HG02840 (cell line): ENCODE measurements around the gene MAP2K5.
"Not testable (repeated sequence)": the region's sequence is repeated elsewhere in the genome, so short reads cannot be mapped to it uniquely, and the experiment has no call there.

Source experiments
- ATAC-seq: cut with Tn5 transposase; IDR thresholded peaks from one replicate; pipeline ENCODE4 v1.9.1; 2021; ENCODE audit warnings: mild to moderate bottlenecking, moderate library complexity, moderate number of reproducible peaks; ENCODE audit not compliant: unreplicated experiment, low FRiP score

The MAP2K5 gene

DNA sequence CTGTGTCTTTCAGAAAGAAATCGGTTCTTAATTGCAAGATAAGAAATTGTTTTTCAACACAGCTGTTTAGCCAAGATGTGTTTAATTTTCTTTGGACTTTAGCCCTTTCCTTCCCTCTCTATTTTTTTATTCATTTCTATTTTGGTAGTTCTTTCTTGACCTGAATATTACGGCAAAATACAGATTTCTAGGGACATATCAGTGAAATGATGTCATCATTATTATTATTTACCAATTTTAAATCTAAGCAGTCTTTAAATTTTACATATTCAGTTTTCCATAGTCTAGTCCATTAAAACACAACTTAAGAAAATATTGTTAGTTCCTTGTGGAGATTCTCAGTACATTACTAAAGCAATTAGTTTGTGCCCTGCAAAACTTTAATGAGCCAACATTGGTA is 104.3 kb downstream of the MAP2K5 start:
- ATAC-seq, result no peak

DNA sequence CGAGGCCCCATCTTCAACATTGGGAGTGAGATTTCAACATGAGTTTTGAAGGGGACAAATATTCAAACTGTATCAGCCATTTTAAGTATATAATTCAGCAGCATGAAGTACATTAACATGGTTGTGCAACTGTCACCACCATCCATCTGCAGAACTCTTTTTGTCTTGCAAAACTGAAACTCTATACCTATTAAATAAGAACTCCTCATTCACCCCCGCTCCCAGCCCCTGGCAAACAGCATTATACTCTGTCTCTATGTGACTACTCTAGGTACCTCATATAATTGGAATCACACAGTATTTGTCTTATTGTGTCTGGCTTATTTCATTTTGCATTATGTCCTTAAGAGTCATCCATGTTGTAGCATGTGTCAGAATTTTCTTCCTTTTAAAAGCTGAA is 110.1 kb downstream of the MAP2K5 start:
- ATAC-seq, result no peak

DNA sequence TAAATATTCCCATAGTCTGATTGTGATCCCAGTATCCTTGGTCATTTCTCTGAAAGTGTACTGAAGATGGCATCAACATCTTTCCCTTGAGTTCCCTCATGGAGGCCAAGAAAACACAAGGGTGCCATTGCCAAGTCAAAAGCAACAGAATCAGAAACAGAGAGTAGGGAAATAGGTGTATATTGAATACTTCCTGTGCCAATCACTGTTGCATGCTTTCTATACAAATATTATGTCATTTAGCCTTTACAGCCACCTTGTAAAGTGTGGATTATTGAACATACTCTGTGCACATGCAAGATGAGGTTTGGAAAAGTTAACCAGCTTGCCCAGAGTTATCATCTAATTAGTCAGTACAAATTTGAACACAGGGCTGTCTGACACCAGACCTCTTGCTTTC is 117.9 kb downstream of the MAP2K5 start:
- no peak for ATAC-seq

DNA sequence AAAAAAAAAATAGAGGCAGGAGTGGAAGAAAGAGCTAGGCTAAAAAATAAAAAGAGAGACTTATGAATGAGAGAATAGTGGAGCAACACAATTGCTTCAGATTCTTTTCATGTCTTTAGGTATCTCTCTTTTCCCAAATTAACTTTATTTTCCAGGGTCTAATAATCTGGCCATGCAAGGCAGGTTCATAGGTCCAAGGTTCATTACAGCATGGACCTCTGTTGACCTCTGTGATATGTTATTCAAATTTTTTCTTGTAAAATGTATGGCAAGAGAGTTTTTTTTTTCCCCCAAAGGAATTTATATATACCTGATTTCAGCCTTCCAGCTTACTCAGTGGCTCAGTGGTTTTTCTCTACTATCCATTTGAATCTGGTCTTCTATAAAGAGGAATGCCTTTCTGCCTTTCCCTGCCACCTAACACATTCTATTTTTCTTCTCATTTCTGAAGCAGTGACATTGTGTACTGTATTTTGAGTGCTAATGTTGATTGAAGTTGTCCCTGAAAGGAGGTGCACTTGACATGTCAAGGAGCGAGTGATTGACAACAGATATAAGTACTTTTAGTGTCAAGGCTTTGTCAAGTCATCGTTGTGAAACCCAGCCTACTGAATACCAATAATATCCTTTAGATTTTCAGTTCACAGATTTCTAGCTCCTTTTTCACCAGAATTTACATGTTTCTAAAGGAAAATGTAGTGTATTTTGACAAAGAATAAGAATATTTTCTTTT is 118.5 kb downstream of the MAP2K5 start:
- no peak for ATAC-seq

DNA sequence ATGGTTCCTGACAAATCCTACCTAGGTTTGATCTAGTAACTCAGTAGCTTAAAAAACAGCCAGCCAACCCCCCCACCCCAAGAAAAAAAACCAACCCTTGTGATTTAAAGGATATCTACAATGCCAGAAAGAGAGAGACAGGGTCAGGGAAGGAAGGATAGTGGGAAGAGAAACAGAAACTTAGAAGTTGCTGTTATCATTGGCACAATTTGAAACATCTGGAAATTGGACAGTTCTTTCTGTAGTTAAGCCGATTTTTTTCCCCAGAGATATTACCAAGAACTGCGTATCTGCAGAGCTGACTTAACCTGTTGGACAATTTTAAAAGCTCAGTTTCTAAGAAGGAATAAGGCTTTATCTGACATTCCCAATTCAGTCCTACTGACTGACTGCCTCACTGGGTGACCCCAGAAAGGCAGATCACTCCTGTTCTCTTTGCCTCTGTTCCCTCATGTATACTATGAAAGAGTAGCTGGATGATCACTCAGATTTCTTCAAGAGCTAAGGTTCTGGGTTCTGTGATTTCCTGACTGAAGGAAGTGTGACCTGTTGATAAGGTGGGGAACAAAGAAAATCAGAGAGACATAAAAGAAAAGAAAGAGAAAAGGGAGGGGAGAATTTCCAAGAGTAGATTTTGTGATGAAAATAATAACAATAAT is 128.3 kb downstream of the MAP2K5 start:
- no peak for ATAC-seq

DNA sequence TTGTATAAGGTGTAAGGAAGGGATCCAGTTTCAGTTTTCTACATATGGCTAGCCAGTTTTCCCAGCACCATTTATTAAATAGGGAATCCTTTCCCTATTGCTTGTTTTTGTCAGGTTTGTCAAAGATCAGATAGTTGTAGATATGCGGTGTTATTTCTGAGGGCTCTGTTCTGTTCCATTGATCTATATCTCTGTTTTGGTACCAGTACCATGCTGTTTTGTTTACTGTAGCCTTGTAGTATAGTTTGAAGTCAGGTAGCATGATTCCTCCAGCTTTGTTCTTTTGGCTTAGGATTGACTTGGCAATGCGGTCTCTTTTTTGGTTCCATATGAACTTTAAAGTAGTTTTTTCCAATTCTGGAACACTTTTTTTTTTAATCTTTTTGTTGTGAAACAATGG is 130.3 kb downstream of the MAP2K5 start:
- not testable (repeated sequence) for ATAC-seq

DNA sequence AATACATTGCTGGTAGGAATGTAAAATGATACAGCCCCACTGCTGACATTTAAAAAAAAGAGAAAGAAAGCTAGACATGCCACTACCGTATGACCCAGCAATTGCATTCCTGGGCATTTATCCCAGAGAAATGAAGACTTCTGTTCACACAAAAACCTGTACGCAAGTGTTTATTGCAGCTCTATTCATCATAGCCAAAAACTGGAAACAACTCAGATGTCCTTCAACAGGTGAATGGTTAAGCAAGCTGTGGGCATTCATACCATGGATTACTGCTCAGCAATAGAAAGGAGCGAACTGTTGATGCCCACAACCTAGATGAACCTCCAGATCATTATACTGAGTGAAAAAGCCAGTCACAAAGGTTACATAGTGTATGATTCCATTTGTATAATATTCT is 132.5 kb downstream of the MAP2K5 start:
- no peak for ATAC-seq

DNA sequence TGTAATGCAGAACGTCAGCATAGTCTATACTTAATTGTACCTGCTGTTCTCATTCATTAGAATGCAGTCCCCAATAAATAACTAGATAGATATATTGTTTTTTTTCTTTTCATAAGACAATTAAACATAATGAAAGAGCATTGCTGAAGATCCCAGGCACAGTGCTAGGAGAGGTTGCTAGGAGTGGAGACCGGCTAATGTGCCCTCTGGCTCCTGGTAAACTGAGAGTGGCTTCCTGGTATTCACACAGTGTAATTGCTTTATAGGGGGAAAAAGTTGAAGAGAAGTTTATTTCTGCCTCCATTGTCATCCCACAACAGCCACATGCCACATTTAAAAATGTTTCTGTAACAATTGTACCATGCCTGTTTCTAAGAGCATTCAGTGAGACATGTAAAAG is 135.6 kb downstream of the MAP2K5 start:
- no peak for ATAC-seq

DNA sequence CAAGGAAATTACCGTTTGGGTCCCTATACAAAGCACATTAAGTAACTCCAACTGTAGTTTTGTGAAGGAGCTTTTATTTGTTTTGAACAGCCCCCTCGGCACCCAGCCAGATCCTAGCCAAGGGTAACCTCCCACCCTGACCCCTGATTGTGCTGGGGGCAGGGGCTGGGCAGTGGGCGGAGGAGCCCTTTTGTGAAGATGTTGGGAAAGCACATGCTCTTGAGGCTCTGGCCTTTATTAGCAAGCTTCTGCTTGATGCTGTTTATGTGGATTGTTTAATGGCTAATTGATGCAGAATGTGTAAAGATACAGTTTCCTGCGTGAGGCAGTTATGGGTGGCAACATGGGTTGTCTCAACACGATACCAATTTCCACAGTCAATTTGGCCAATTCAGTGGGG is 136.5 kb downstream of the MAP2K5 start:
- no peak for ATAC-seq

DNA sequence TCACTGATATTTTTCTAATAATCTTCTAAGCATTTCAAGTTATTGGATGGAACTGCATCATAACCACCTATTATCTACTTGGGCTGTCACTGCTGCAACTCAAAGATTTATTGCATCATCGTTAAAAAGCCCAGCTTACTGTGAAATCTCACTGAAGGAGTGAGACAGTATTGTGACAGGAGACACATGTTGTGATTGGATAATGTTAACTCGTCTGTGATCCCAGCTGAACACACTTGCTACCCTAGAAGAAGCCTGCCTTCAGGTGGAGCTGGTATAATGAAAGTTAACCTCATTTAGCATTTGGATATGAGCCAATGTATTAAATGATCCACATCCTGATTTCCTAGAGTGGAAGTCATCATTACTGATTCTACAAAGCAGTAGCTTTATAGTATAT is 138.1 kb downstream of the MAP2K5 start:
- no peak for ATAC-seq

DNA sequence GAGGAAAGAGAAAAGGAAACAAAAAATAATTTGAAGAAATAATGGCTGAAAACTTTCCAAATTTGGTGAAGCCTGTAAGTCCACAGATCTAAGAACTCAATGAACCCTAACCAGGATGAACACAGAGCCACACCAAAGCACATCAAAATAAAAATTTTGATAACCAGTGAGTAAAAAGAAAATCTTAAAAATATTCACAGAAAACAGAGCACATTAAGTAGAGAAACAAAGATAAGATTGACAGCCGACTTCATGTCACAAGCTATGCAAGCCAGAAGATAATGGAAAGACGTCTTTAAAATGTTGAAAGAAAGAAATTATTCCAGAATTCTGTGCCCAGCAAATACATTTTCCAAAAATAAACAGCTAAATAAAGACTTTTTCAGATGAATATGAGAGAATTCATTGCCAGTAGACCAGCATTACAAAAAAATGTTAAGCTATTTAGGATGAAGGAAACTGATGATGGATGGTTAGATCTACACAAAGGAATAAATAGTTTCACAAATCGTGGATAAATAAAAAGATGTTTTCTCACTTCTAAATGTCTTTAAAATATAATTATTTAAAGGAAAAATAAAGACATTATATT is 142.6 kb downstream of the MAP2K5 start:
- ATAC-seq, result no peak

DNA sequence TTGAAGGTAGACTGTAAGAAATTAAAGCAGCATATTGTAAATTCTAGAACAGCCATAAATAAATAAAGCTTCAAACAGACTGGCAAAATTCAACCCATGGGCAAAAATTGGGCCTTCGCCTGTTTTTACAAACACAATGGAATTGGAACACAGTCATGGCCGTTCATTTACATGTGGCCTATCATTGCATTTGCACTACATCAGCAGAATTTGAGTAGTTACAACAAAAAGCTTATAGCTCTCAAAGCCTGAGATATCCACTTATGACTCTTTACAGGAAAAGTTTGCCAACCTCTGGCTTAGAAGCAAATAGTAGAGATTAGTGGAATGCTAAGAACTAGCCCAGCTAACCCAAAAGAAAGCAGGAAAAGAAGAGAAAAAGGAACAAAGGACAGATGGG is 143.2 kb downstream of the MAP2K5 start:
- no peak for ATAC-seq

DNA sequence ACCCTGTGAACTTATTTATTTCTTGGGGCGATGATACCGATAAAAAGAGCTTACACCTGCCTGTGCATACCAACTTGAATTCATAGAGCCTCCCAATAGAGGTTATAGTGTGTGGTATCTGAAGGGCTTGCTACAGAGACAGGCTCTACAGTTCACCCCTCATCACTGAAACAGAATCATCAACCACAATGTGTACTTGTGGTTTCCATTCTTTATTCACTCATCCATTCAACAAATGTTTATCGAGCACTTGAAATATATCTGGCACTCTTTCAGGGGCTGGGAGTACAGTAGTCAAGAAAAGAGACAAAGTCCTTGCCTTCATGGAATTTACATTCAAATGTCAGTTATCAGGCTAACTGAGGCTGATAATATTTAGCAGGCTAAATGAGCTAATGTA is 148.4 kb downstream of the MAP2K5 start:
- no peak for ATAC-seq

DNA sequence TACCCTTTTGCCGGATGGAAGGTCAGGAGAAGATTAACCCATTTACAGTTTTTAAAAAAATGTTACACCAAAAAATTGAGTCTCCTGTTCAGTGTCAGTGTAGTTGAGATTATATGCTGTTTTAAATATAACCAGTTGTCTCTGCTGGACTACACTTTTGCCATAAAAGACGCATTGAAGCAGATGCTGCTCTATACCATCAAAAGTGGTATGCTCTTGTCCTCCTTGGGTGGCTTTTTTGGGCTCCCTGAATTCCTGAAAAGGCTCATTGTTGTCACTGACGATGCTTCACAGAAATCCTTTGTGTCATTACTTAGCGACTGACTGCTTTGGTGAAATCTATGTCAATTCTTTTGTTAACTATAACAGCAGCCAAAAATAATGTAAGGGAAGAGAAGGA is 148.9 kb downstream of the MAP2K5 start:
- ATAC-seq, result no peak

DNA sequence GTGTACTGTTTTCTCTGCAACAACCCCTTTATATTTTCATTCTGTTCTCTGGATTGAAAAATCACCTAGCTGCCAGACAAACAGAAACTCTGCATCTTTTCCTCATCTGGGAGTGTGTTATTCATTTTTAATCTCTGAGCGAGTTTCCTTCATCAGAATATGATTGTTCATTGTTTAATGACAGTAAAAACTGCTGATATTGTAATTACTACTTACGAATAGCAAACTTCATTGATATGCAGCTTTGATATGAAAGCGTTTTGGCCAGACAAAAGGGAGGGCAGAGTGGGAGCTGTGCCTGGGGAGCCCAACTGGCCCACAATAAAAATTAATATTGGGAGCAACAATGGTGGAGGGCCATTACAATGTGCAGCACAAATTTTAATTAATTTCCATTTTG is 150.1 kb downstream of the MAP2K5 start:
- ATAC-seq, result no peak

DNA sequence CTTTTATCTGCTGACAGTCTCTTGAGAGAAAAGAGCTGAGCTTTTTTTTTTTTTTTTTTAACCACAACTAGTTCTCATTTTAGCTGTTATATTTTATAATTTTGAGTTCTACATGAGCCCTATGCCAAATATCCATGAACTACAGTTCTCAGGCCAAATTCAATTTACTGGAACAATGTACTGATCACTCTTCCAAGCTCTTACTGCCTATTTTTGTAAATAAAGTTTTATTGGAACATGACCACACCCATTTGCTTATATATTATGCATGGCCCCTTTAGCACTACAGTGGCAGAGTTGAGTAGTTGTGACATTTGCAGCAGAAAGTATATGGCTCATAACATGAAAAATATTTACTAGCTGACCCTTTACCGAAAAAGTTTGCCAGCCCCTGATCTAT is 153.6 kb downstream of the MAP2K5 start:
- no peak for ATAC-seq

DNA sequence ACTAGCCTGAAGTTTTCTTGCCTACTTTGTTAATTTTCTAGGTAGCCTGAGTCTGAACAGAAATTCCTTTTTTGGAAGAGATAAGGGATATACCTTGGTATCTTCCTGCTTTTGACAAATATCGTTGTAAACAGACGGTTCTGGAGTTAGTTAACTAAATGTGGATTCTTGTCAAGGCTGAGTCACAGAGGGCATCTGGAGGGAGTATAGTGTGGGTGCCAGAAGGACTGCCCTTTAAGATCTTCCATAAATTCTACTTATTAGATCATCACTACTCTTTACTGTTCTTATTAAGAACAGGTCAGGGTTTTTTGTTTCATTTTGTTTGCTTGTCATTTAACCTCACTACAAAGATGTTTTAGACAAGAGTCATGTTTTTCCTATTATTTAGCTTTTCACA is 157.5 kb downstream of the MAP2K5 start:
- no peak for ATAC-seq

DNA sequence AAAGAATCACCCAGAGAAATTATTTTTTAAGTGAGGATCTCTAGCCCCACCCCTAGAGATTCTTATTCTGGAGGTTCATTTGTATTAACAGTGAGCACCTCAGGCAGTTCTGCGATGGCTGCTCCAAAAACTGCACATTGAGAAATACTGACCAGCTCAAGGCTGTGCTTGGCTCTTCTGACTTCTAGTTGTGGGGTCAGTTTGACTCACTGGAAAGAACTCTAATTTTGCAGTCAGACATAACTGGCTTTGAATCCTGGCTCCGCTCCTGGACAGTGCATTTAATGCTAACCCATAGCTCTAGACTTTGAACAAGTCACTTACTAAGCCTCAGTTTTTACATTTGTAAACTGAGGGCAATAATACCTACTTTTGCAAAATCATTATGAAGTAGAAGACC is 159.2 kb downstream of the MAP2K5 start:
- no peak for ATAC-seq

DNA sequence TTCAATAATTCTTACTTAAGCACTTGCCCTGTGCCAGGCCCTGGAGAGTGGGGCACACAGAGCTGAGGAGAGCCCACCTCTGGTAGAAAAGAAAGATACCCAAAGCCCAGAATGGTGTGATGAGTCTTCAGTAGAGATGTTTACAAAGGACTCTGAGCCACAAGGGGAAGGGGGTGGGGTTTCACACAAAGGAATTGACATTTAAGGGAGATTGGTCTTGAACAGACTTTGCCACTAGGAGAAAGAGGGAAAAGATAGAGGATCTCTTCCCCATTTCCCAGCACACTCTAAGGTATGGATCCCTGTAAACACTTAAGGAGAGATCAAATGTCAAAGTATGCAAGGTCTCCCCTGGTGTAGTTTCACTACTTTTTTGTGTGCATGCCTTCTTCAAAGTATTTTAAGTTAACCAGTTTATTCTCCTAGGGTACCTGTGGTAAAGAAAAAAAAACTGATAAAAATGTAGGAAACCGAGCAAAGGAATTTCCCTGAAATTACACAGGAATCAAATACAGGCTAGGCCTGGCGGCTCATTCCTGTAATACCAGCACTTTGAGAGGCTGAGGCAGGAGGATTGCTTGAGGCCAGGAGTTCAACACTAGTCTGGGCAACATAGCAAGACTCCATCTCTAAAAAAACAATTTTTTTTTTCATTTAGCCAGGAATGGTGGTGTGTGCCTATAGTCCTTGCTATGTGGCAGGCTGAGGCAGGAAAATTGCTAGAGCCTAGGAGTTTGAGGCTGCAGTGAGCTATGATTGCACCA is 165.2 kb downstream of the MAP2K5 start:
- no peak for ATAC-seq

DNA sequence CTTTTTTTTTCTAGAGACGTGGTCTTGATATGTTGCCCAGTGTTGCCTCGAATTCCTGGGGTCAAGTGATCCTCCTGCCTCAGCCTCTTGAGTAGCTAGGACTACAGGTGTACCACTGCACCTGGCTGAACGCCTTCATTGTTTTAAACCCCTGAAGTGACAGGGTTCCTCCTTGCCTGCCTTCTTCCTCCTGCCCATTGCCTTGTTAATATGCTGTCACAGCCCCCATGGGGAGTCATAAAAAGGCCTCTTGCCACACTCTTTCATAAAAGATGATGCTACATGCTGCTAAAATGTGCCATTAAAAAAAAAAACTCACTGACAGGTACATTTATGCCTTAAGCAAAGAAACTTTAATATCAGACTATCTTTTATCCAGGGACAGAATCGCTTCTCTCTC is 166.0 kb downstream of the MAP2K5 start:
- no peak for ATAC-seq

DNA sequence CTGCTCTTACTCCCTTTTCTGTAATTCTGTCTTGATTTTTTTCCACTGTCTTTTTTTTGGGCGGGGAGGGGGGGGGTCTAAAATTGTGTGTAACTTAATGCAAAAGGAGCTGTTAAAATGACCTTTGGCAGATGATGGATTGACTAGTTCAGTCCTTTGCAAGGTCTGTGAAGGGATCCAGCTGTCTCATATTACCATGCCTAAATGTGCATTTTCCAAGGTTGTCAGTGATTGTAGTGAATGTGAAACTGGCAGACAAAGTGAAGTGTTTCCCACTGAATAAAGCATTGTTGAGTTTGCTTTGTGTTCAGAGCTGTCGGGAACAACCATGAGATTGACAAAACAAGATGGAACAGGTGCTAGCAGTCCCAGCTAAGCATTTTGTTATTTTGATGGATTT is 172.7 kb downstream of the MAP2K5 start:
- no peak for ATAC-seq
